ENCODE results near the gene TRHDE.
"Not testable (repeated sequence)": the region's sequence is repeated elsewhere in the genome, so short reads cannot be mapped to it uniquely, and the experiment has no call there.

TRHDE gene

GRCh38 chr12:72673853-72674252 is 401.7 kb downstream of the TRHDE start:
- DNase-seq: no peak

GRCh38 chr12:72676556-72676955 is 404.4 kb downstream of the TRHDE start:
- DNase-seq: no peak

GRCh38 chr12:72677139-72677538 is 405.0 kb downstream of the TRHDE start:
- DNase-seq: no peak

- no peak for DNase-seq
These were observed 405.7 kb downstream of the TRHDE start for GRCh38 chr12:72677846-72678245.

- no peak for DNase-seq
These were observed 407.1 kb downstream of the TRHDE start for GRCh38 chr12:72679147-72679757.

- DNase-seq: no peak
These were observed 408.9 kb downstream of the TRHDE start for GRCh38 chr12:72681028-72681427.

GRCh38 chr12:72684491-72684890 is 412.3 kb downstream of the TRHDE start:
- no peak for DNase-seq

GRCh38 chr12:72692338-72692737 is 420.2 kb downstream of the TRHDE start:
- DNase-seq: no peak

- no peak for DNase-seq
These were observed 422.0 kb downstream of the TRHDE start for GRCh38 chr12:72694193-72694592.

- DNase-seq: no peak
These were observed 427.2 kb downstream of the TRHDE start for GRCh38 chr12:72699362-72699761.

GRCh38 chr12:72712025-72712424 is 439.9 kb downstream of the TRHDE start:
- not testable (repeated sequence) for DNase-seq

GRCh38 chr12:72716221-72716620 is 444.1 kb downstream of the TRHDE start:
- DNase-seq: no peak

- DNase-seq: no peak
These were observed 444.9 kb downstream of the TRHDE start for GRCh38 chr12:72717036-72717435.
